Stimulated activated CD8-positive, alpha-beta memory T cell treated with anti-CD3 and anti-CD28 coated beads, Interleukin-15, amount 100 ng/mL, for 1 hour (primary cell): ENCODE results near the gene MSL1.
A peak's percentile ranks its signal among the peaks of the same experiment; 100 is the strongest.

Experiments used
- DNase-seq: peaks from one replicate; pipeline ENCODE4 v3.0.0-alpha.2; 2020; ENCODE audit warnings: low read depth

The MSL1 gene, protein sequence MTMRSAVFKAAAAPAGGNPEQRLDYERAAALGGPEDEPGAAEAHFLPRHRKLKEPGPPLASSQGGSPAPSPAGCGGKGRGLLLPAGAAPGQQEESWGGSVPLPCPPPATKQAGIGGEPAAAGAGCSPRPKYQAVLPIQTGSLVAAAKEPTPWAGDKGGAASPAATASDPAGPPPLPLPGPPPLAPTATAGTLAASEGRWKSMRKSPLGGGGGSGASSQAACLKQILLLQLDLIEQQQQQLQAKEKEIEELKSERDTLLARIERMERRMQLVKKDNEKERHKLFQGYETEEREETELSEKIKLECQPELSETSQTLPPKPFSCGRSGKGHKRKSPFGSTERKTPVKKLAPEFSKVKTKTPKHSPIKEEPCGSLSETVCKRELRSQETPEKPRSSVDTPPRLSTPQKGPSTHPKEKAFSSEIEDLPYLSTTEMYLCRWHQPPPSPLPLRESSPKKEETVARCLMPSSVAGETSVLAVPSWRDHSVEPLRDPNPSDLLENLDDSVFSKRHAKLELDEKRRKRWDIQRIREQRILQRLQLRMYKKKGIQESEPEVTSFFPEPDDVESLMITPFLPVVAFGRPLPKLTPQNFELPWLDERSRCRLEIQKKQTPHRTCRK

DNA sequence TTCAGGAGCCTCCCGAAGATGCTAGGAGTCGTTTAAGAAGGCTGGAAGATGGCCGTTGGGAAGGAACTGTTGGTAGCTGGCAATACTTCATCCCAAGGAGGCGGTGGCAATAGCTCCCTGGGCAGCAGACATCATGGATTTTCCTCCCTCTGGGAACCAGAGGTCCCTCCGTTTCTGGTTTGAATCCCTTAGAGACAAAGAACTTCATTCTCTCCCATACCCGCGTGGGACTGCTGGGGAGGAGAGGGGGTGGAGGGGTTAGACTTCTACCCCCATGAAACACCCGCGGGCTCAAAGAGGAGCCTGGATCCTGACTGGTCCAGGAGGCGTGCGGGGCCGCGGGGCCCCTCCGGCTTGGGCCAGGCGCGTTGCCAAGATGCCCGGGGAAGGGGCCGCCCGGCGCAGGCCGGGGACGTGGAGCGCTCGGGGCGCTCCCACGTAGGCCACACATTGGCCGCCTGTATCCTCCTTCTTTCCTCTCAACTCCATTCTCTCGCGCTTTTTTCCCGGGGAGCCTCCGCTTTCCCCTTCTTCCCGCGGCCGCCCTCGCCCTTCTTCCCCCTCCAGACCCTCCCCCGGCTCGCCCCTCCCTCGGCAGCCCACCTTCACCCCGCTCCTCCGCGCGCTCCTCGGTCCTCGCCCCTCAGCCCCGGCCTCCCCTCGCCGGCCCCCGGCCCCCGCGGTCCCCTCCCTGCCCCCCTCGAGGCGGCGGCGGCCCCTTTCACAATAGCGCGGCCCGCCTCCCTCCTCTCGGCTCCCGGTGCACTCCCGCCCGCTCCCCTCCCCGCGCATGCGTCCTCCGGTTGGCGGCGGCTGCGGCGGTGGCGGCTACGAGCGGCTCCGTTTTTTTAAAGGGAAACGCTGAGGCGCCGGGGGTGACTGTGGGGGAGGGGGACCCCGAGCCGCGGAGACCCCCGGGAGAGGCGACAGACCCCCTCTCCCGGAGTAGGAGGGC, at the start of gene MSL1:
Gene MSL1, plus strand, starts transcription at position 791 of the 955 bp plus-strand sequence. CDS start 642 bp downstream, outside the sequence.
- DNase-seq = peak; percentile 64

DNA sequence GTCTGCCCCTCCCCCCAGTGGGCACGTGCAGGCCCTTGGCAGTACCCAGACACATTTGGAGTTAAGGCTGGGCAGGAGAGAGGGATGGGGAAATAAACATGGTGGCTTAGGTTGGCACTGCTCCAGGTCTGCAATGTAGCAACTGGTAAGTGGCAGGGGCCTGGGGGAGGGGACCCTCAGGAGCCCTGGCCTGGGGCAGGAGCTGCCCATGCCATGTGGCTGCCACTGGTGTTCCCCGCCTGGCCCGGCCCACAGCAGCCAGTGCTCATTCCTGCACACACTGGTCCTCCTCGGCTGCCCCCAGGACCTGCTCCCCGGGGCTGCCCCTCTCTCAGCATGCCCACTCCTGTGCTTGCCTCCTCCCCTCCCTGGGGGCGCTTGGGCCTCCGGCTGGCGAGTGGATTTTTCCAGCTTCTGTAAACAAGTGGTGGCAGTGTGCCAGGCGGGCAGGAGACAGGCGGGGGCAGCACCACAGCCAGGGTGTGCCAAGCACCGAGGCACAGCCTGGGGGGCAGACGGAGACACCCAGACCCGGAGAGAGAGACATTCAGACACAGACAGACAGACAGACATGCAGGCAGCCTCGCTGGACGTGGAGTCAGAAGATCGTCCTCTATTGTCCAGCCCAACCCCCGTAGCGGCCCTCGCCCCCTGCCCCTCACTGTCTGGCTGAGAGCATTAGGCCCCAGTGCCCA, 49.6 kb upstream of the MSL1 start:
- DNase-seq = no peak

DNA sequence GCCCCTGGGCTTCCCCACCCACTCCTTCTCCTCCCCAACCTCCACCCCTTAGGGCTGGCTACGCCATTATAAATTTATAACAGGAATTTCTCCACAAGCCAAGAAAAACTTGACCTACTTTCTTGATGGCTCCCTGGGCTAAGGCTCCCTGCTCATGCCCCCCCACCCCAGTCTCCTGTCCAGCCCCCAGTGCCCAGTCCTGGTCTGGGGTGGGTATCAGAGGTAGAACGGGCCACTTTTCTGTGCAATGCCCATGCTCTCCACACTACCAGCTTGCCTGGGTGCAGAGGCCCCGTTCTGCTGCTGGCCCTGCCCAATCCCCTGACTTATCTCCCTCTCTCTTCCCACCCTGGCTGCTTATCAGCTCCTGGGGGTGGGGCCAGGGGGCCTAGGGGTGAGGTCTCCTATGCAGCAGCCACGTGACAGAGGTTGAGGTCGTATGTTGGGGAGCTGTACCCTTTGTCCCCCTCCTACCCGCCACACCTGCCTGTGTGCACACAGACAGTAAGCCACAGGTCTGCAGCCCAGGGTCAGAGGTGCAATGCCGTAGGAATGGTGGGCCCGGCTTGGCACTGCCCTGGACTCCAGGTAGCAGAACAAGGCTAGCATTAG, 48.9 kb upstream of the MSL1 start:
- no peak for DNase-seq

DNA sequence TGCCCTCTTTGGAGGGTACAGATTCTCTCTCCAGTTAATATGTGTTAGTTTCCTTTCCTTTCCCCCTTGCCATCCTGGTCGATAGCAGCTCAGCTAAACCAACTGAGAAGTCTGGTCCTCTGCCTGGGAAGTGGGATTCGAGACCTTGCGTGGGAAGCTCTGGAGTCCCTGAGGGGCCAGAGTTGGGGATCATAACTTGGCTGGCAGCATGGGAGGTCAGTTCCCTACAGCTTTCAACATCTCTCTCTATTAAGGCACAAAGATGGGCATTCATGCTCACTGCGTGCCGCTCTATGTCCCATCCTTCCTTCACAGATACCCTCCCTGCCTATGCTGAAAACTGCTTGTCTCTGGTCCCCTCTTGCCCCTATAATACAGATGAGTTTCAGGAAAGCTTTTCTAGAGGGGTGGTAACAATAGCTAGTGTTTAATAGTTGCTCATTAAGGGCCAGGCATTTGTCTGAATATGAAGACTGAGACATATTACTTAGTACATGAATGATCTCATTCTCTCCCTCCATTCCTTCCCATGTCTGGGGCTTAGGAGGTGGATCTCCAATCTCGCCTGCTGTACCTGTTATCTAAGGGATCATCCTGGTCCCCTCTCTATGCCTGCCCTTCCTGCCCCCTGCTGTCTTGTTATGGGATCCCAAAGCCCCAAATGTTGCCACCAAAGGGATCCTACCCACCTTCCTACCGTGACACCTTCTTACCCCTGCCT, 48.2 kb upstream of the MSL1 start:
- no peak for DNase-seq

DNA sequence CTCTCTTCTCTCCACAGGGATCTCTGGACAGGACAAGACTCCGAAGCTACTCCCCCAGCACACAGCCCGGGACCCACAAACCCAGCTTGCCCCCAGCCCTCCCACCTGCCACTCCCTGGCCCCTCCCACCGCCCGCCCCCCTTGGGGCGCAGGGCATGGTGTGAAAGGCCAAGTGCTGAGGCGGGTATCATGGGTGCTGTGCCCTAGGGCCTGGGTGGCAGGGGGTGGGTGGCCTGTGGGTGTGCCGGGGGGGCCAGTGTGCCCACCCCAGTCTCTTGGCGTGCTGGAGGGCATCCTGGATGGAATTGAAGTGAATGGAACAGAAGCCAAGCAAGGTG, 47.6 kb upstream of the MSL1 start:
- no peak for DNase-seq

DNA sequence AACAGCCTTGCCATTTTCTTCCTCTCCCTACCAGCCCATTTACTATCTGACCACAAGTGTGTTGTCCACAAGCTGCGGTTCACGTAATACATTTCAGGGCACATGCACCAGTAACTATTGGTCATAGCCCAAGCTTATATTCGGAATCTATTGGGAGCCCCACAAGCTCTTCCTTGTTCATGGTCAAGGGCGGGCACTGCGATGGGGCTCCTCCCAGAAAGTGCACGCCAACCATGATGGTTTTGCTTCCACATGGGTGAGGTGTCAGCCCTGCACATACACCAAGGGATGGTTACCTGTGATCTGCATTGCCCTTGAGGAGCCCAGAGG, 46.9 kb upstream of the MSL1 start:
- DNase-seq = no peak

DNA sequence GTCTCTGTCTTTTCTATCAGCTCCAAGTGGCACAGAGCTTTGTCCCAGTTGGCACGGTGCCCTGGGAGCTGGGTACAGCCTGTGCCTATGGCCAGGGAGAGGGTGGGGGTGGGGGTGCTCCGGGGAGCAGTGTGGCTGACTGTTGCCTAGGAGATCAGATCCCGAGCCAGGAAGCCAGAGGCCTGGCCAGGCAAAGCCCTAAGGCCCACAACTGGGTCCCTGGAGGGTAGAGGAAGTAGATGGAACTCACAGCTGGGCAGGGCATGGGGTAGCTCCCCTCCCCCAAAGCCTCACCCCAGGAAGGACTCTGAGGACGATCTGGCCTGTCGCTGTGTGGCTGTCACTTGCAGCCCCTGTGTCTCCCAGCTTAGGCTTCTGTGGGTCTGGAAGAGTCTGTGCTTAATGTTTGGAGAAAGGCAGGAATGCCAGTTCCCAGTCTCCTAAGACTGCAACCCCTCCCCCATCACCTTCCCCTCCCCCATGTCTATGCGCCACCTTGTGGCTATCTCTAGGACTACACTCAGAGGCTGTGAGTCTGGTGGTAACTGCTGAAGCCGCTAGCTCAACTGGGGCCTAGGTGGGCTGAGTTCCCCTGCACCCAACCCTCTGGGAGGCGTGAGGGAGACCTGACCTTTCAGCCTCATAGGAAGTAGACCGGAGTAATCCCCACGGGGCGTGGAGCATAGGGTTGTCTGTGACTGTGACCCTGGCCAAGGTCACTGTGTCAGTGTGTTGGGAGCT, 46.4 kb upstream of the MSL1 start:
- peak; percentile 49 for DNase-seq

DNA sequence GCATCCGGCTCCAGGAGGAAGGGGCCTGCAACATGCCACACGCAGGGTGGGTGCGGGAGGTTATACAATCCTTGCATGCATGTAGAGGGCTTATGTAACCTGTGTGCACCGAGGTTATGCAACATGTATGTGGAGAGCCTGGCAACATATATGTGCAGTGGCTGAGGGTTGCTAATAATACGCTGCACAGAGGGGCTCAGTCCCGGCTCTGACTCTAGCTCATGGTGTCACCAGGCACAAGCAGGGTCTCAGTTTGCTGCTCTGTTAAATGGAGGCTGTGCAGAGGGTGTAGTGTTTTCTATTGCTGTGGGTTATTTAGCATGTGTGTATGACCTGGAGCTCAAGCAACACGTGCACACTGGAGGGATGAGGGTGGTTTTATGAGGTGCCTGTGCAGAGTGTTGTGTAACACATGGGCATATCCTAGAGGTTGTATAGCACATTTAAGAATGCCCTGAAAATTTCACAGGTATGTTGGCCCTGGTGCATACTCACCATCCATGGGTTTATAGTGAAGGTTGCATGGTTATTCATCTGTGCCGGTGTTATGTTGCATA, 45.8 kb upstream of the MSL1 start:
- no peak for DNase-seq

DNA sequence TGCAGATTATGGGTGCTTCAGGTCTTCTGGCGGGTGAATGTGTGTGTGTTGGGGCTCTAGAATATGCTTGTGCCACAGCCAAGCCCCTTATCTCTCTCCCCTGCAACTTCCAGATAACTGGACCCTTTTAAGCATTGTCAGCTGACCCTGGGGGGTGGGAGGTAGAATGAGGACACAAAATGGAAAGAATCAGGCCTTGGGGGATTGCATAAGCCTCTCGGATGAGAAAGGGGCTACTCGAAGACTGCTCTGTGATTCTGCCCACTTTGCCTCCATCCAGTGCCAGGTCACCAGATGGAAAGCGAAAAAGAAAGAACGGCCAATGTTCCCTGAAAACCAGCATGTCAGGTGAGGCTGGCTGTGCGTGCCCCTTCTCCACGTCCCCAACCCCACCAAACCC, 45.2 kb upstream of the MSL1 start:
- DNase-seq = no peak

DNA sequence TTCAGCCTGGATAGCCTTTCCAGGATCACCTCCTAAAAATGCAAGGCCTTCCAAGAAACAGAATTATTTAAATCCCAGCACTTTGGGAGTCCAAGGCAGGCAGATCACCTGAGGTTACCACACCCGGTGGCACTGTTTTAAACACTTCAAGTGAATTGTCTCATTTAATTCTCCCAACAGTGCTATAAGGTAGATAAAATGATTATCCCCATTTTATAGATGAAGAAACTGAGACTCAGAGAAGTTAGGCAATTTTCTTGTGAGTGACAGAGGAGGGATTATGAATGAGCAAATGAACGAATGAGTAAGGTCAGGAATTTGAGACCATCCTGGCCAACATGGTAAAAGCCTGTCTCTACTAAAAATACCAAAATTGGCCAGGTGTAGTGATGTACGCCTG, 42.2 kb upstream of the MSL1 start:
- DNase-seq = no peak

DNA sequence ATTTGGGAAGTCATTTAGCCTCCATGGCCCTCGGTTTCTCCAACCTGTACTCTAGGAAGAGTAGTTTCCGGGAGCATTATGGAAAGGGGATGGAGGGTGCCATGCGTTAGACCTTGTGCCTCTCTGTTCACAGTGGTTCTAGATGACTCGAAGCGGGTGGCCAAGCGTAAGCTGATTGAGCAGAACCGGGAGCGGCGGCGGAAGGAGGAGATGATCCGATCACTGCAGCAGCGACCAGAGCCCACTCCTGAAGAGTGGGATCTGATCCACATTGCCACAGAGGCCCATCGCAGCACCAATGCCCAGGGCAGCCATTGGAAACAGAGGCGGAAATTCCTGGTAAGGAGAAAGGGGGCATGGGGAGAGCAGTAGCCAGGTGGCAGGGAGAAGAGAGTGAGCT, 37.3 kb upstream of the MSL1 start:
- no peak for DNase-seq

DNA sequence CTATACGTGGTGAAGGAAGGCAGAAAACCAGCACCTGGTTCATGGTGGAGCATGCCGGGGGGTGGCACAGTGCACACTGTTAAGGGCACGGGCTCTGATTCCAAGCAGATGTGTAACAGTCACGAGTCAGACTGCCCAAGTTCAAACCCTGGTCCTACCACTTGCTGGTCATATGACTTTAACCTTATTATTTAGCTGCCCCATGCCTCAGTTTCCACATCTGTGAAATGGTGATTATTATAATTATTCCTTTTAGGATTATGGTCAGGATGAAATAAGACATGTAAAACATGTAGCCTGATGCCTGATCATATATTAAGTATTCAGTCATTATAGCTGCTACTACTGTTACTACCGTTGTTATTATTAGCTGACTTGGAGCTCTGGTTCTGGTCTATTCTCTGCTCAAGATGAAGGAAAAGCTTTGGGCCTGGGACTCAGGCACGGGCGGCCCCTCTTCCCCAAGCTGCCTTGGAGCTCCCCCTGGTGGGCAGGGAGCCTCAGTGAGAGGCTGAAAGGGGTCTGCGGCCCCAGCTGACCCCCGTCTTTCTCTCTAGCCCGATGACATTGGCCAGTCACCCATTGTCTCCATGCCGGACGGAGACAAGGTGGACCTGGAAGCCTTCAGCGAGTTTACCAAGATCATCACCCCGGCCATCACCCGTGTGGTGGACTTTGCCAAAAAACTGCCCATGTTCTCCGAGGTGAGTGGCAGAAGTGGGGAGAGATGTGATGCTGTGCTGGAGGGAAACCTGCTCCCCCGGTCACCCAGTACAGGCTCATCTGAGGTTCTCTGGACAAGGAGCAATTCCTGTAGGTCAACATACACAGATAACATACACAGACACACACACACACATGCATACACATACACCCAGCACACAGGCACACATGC, 35.4 kb upstream of the MSL1 start:
- no peak for DNase-seq

DNA sequence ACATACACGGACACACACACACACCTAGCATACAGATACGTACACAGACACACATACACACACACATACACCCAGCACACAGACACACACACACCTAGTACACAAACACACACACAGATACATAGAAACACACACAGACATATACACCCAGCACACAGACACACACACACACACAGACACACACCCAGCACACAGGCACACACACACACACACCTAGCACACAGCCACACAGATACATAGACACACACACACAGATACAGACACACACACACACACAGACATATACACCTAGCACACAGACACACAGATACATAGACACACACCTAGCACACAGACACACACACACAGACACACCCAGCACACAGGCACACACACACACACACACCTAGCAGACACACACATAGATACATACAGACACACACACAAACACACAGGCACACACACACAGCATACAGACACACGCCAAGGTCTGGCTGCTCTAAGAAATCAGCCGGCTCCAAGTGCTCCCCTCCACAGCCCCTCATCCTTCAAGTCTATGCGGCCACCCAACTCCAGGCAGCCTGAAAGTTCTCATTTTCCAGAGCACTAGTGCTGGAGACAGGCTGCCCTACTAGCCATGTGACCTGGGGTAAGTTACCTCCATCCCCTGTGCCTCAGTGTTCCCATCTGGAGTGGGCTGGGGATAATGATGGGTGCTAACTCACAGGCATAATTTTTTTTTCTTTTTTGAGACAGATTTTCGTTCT, 34.5 kb upstream of the MSL1 start:
- no peak for DNase-seq

DNA sequence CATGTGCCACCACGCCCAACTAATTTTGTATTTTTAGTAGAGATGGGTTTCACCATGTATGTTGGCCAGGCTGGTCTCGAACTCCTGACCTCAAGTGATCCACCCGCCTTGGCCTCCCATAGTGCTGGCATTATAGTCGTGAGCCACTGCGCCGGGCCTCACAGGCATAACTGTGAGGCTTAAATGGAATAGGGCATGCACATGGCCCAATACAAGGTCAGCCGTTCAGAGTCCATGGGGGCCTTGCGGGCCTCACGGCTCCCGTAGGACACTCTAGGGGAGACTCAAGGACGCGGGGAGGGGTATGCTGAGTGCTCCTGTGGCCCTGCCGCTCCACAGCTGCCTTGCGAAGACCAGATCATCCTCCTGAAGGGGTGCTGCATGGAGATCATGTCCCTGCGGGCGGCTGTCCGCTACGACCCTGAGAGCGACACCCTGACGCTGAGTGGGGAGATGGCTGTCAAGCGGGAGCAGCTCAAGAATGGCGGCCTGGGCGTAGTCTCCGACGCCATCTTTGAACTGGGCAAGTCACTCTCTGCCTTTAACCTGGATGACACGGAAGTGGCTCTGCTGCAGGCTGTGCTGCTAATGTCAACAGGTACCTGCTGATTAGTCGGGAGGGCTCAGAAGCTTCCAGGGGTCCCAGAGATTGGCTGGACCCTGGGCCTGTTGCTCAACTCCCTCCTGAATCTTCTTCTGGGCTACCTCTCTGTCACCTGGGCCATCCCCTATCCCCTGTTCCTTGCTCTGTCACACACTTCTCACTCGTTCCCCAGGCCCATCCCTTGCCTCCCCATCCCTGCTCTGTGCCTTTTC, 33.7 kb upstream of the MSL1 start:
- DNase-seq = no peak

DNA sequence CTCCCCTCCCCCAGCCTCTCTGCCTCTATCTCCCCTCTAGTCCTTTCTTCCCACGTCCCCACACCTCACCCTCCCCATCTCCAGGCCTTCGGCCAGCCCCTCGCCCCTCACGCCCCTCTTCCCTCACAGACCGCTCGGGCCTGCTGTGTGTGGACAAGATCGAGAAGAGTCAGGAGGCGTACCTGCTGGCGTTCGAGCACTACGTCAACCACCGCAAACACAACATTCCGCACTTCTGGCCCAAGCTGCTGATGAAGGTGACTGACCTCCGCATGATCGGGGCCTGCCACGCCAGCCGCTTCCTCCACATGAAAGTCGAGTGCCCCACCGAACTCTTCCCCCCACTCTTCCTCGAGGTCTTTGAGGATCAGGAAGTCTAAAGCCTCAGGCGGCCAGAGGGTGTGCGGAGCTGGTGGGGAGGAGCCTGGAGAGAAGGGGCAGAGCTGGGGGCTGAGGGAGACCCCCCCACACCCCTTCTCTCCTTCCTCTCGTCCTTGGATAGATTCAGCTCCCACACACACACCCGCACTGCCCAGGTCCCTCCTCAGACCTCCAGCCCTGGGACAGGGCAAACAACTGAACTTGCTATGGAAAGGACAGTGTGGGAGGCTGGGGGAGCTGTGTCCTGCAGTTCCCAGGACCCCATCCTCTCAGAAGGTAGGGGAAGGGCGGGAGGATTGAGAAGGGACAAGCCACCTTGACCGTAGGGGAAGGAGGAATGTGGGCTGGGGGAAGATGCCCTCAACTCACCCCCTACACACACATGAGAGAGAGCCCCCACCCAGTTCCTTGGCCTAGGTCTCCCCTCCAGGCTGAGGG, 32.5 kb upstream of the MSL1 start:
- DNase-seq = no peak
